ENCODE results near the gene L3MBTL3. TPM values are rescaled to one million over a fixed set of nuclear protein-coding genes. Genes with fewer than 3 reads are reported as not detected.

The L3MBTL3 gene
- total RNA-seq, 2 experiments from 2014 or later: 5.4 to 9.3 TPM

DNA sequence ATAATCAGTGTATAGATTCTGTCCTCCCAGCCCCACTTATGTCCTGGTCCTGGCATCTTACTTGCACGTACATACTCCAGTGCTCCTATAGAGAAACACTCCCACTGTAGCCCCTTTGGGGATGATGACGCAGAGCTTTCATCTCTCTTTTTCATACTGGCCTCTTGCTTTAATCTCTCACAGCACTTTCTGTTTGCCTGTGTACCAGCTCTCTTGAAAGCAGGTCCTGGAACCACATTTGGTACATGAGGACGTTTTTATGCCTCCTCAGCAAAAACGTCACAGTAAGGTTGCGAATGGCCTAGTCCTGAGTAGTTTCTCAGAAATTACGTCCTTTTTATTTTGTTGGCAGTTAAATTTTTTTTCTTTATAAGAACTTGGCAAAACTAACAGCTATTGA is 10.8 kb downstream of the L3MBTL3 start:
- Mint-ChIP-seq H3K9me3 (ENCODE audit: low read depth) (no peaks in the 10 kb centered on the region), H3K4me1 (peaks cover 70% of the 10 kb centered on the region), H3K36me3 (ENCODE audit: low read depth) (peaks cover 27% of the 10 kb centered on the region), H3K27me3 (no peaks in the 10 kb centered on the region), H3K4me3 (no peak overlapping the region), H3K27ac (peak overlapping the region; percentile 66)
- DNase-seq (peak; percentile 18), ATAC-seq (peak; percentile 52)
- intact Hi-C loops (cut with DNase I, micrococcal nuclease): loop anchor here (2.0 to 5.0 kb wide), 4 partner anchors 103 to 577 kb away; no protein-coding TSS in a partner anchor
- ChIA-PET CTCF (interaction anchor here (1.2 to 1.4 kb wide), 3 partner anchors 8 to 431 kb away, joined by 3 to 4 read pairs (median 3); no protein-coding TSS in a partner anchor), POLR2A (interaction anchor here (0.6 kb wide), 1 partner anchor 15 kb away, joined by 3 read pairs; no protein-coding TSS in a partner anchor)

DNA sequence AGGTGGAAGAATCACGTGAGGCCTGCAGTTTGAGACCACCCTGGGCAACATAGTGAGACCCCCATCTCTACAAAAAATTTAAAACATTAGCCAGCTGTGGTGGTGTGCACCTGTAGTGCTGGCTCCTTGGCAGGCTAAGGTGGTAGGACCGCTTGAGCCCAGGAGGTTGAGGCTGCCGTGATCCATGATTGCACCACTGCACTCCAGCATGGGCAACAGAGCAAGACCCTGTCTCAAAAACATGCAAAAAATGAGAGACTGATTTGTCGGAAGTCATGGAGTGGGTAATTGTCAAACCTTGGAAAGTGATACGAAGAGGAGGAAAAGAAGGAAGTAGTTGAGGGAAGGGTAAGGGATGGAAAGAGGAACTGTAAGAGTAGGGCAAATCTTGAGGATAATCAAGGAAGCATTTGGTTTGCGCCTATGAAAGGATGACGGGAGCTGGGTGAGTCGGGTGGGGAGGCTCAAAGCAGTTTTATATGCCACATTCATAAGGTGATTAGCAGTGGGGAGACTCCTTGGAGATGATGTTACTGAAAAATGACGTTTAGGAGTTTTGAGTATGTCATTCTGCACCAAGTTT is 14.5 kb downstream of the L3MBTL3 start:
- Mint-ChIP-seq H3K36me3 (ENCODE audit: low read depth) (peaks cover 12% of the 10 kb centered on the region), H3K4me3 (no peak overlapping the region)
- intact Hi-C loops (cut with DNase I, micrococcal nuclease): no loop called here

DNA sequence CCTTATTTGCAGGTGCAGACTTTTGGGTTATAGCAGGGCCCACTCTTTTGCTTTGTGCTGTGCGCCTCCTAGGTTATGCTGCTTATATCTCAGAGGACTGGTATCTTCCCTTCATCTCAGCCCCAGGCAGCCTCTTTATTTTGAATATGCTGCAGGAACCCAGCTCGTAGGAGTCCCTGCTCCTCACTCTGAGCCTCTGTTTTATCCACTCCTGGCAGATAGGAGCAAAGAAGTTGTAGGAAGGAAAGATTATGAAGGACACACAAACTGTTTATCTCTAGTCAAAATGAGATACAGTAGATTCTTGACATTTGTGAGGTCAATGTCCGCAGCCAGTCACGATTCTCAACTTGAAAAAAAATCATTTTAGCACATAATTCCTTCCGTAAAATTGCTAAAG is 15.6 kb downstream of the L3MBTL3 start:
- ATAC-seq (no peak), DNase-seq (no peak)
- Mint-ChIP-seq H3K4me3 (no peak overlapping the region), H3K4me1 (peaks cover 51% of the 10 kb centered on the region), H3K27ac (peak overlapping the region; percentile 5), H3K36me3 (ENCODE audit: low read depth) (peaks cover 12% of the 10 kb centered on the region), H3K9me3 (ENCODE audit: low read depth) (no peaks in the 10 kb centered on the region), H3K27me3 (no peaks in the 10 kb centered on the region)
- intact Hi-C loops (cut with DNase I, micrococcal nuclease): loop anchor here in 1 of 2 experiments (2.0 kb wide), 1 partner anchor 99 kb away; no protein-coding TSS in a partner anchor
- ChIA-PET CTCF (interaction anchor here (2.2 kb wide), 1 partner anchor 12 kb away, joined by 14 read pairs; no protein-coding TSS in a partner anchor), POLR2A (no interaction called here)

More for the DNA sequence above, 14.5 kb downstream of the L3MBTL3 start:
- ChIA-PET POLR2A (no interaction called here), CTCF (interaction anchor here (2.2 kb wide), 1 partner anchor 11 kb away, joined by 14 read pairs; no protein-coding TSS in a partner anchor)
- Mint-ChIP-seq H3K9me3 (ENCODE audit: low read depth) (no peaks in the 10 kb centered on the region), H3K27me3 (no peaks in the 10 kb centered on the region), H3K4me1 (peaks cover 56% of the 10 kb centered on the region), H3K27ac (no peak overlapping the region)
- DNase-seq (no peak), ATAC-seq (no peak)

DNA sequence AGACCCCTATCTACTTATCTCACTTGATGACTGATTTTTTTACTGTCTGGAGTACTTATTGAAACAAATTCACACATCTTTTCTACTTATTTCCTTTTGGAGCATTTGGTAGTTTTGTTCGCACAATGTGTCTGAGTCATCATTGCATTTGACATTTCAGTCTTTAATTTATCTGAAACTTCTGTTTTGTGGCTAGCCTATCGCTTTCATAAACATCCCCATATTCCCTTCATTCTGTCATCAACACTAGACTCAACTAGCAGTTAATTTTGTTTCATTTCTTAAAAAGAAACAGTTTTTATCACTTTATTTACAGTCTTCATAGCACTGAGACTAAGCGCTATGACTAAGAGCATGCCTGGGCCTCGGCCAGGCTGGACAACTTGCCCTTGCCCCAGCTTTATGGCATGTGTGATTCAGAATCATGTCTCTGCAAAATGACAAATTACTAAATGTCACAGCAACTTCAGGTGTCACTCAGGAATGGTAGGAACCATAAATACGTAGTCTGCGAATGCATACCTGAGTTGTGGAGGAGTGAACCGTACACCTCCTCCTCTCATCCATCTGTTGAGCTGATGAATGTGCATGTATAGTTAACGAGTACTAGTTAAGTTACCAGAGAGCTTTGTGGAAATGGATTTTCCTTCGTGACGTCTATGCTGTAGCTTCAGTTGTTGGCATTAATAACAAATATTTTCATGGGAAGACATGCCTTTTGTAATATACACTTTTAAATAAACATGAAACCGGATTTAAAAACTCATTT is 16.2 kb downstream of the L3MBTL3 start:
- POLR2A ChIA-PET: no interaction called here
- peak overlapping the region; percentile 63 for H3K27ac Mint-ChIP-seq
- CTCF ChIA-PET: interaction anchor here (0.5 to 2.2 kb wide), 2 partner anchors 13 to 27 kb away, joined by 3 to 14 read pairs; no protein-coding TSS in a partner anchor
- H3K4me3 Mint-ChIP-seq: peak overlapping the region; percentile 10
- intact Hi-C loops (cut with DNase I, micrococcal nuclease): loop anchor here in 1 of 2 experiments (2.0 kb wide), 1 partner anchor 98 kb away; no protein-coding TSS in a partner anchor
- ATAC-seq (peak; percentile 86), DNase-seq (peak; percentile 56)
- H3K27me3 Mint-ChIP-seq: no peaks in the 10 kb centered on the region
- peaks cover 12% of the 10 kb centered on the region for H3K36me3 Mint-ChIP-seq (ENCODE audit: low read depth)
- peaks cover 45% of the 10 kb centered on the region for H3K4me1 Mint-ChIP-seq
- no peaks in the 10 kb centered on the region for H3K9me3 Mint-ChIP-seq (ENCODE audit: low read depth)

DNA sequence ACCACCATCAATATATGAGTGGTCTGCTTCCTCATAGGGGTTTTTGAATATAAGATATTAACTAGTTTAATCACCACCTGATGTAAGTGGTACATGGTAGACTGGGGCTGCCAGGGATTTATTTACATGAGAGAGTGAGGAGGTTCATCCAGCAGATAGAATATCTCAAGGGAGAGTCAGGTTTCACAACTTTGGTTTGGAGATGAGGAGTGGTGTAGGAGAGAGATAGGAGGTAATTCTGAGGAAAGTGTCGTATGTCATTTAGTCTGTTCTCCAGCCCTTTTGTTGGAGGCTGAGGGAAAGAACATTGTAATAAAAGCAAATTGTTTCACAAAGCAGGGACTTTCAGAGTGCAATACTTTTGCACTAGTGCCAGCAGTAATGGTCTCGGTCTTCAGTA is 16.8 kb downstream of the L3MBTL3 start:
- Mint-ChIP-seq H3K27me3 (no peaks in the 10 kb centered on the region), H3K9me3 (ENCODE audit: low read depth) (no peaks in the 10 kb centered on the region), H3K27ac (no peak overlapping the region), H3K4me1 (peaks cover 40% of the 10 kb centered on the region), H3K4me3 (no peak overlapping the region), H3K36me3 (ENCODE audit: low read depth) (peaks cover 12% of the 10 kb centered on the region)
- intact Hi-C loops (cut with DNase I, micrococcal nuclease): loop anchor here in 1 of 2 experiments (2.0 kb wide), 1 partner anchor 98 kb away; no protein-coding TSS in a partner anchor
- ATAC-seq (no peak), DNase-seq (no peak)
- ChIA-PET CTCF (interaction anchor here (0.5 to 2.2 kb wide), 2 partner anchors 14 to 26 kb away, joined by 3 to 14 read pairs; no protein-coding TSS in a partner anchor), POLR2A (no interaction called here)

DNA sequence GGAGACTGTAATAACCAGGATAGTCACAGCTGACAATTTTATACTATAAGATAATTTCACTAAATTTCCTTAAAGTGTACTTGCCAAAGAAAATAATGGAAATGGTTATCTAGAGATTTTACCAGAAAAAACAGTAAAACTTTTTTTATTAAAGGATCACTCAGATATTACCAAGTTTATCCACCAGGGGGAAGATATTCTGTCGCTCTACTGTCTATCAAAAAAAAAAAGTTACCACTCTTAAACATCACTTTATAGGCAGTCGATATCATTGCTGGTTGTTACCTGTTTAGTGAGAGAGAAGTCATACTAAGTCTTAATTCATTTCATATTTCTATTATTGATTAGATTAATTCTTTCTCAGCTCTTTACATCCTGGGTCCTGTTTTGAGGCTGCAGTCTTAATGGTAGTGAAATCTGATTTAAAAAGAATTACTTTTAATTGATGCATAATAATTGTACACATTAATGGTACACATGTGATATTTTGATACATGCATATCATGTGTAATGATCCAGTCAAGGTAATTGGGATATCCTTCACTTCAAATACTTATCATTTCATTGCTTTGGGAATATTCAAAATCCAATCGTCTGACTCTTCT is 18.9 kb downstream of the L3MBTL3 start:
- H3K4me3 Mint-ChIP-seq: no peak overlapping the region
- ChIA-PET POLR2A (no interaction called here), CTCF (interaction anchor here (0.7 to 2.6 kb wide), 7 partner anchors 8 to 374 kb away, joined by 3 to 15 read pairs (median 3); no protein-coding TSS in a partner anchor)
- H3K36me3 Mint-ChIP-seq (ENCODE audit: low read depth): peaks cover 10% of the 10 kb centered on the region
- intact Hi-C loops (cut with DNase I, micrococcal nuclease): loop anchor here in 1 of 2 experiments (1.0 kb wide), 1 partner anchor 245 kb away; no protein-coding TSS in a partner anchor
- no peak overlapping the region for H3K27ac Mint-ChIP-seq
- peaks cover 41% of the 10 kb centered on the region for H3K4me1 Mint-ChIP-seq
- ATAC-seq (no peak), DNase-seq (no peak)
- H3K27me3 Mint-ChIP-seq: no peaks in the 10 kb centered on the region
- H3K9me3 Mint-ChIP-seq (ENCODE audit: low read depth): no peaks in the 10 kb centered on the region

DNA sequence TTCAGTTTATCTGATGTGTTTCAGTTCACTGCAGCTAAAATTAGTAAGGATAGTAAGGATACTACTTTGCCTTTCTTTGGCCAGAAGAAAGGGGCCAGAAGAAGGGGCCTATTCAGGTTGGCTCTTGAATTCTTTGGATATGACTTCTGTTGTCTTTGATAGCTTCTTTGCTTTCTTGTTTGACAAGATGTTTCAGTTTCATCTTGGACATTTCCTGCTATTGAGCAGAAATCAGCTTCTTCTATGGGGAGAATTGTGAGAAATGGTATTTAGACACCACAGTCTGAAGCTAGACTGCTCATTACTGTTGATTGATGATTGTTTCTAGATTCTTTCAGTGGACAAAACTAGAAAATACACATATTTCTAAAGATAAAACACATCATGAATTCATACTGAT is 23.2 kb downstream of the L3MBTL3 start:
- no peaks in the 10 kb centered on the region for H3K9me3 Mint-ChIP-seq (ENCODE audit: low read depth)
- peaks cover 10% of the 10 kb centered on the region for H3K4me1 Mint-ChIP-seq
- H3K27me3 Mint-ChIP-seq: no peaks in the 10 kb centered on the region
- ATAC-seq (no peak), DNase-seq (no peak)
- intact Hi-C loops (cut with DNase I, micrococcal nuclease): loop anchor here in 1 of 2 experiments (10.0 kb wide), 1 partner anchor 803 kb away; no protein-coding TSS in a partner anchor
- no peak overlapping the region for H3K4me3 Mint-ChIP-seq
- H3K36me3 Mint-ChIP-seq (ENCODE audit: low read depth): peaks cover 7% of the 10 kb centered on the region
- no peak overlapping the region for H3K27ac Mint-ChIP-seq
- ChIA-PET POLR2A (no interaction called here), CTCF (interaction anchor here (0.5 to 1.3 kb wide), 3 partner anchors 20 to 644 kb away, joined by 3 to 4 read pairs (median 3); no protein-coding TSS in a partner anchor)

DNA sequence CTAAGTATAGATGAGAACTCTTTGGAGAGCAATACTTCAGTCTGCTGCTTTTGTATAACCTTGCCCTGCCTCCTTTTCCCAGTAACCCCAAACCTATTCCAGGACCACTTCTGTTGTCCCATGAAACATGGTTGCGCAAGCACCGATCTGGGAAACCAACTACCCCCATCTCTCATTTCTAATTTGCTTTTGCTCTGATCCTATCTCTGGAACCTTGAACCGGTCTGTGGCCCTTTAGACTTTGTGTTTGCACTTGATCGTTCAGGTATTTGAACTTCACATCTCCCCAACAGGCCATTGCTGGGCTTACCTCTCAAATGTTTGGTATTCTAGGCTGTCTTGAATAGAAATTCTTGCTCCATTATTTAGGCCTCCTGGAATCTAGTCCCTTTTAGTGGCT is 25.0 kb downstream of the L3MBTL3 start:
- H3K4me3 Mint-ChIP-seq: no peak overlapping the region
- peaks cover 7% of the 10 kb centered on the region for H3K4me1 Mint-ChIP-seq
- intact Hi-C loops (cut with DNase I, micrococcal nuclease): loop anchor here in 1 of 2 experiments (10.0 kb wide), 1 partner anchor 801 kb away; no protein-coding TSS in a partner anchor
- POLR2A ChIA-PET: no interaction called here
- CTCF ChIA-PET: no interaction called here
- ATAC-seq: no peak
- H3K27ac Mint-ChIP-seq: no peak overlapping the region
- DNase-seq: no peak
- H3K27me3 Mint-ChIP-seq: no peaks in the 10 kb centered on the region
- H3K9me3 Mint-ChIP-seq (ENCODE audit: low read depth): no peaks in the 10 kb centered on the region
- H3K36me3 Mint-ChIP-seq (ENCODE audit: low read depth): peaks cover 7% of the 10 kb centered on the region

DNA sequence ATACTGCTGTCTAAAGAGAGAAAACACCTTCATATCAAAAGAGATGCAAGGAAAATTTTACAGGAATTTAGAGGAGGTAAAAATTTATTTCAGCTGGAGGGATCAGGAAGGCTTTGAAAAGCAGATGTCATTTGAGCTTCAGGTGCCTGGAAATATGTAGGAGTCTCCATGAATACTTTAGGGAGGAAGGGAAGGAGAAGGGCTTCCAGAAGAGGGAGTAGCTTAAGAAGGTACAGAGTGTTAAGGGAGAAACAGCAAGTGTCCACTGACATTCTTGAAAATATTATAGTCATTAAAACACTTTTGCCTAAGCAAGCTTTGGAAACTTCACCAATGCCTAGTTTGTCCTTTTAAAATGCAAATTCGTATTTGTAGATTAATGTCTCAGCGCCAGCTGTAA is 27.2 kb downstream of the L3MBTL3 start:
- intact Hi-C loops (cut with DNase I, micrococcal nuclease): loop anchor here in 1 of 2 experiments (10.0 kb wide), 1 partner anchor 799 kb away; no protein-coding TSS in a partner anchor
- Mint-ChIP-seq H3K36me3 (ENCODE audit: low read depth) (peaks cover 16% of the 10 kb centered on the region), H3K27ac (no peak overlapping the region), H3K4me3 (no peak overlapping the region), H3K4me1 (peaks cover 4% of the 10 kb centered on the region), H3K27me3 (no peaks in the 10 kb centered on the region), H3K9me3 (ENCODE audit: low read depth) (no peaks in the 10 kb centered on the region)
- POLR2A ChIA-PET: no interaction called here
- CTCF ChIA-PET: interaction anchor here (0.8 kb wide), 1 partner anchor 9 kb away, joined by 3 read pairs; no protein-coding TSS in a partner anchor
- DNase-seq (no peak), ATAC-seq (no peak)

DNA sequence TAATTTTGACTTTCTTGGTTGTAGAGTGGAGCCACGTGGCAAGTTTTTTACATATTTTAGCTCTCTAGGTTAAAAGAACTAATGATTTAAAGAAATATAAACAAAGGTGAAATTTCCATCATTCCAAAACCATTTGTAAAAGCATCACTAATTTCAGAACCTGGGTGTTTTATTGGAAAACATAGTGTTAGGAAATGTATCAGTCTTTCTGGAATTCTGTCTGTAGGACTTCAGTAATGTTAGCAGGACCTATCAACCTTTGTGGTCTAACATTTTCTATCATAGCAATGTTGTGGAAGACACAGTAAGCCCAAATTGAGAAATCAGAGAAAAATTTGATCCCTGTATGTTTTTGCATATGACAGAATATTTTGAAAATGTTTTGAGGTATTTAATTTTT is 28.3 kb downstream of the L3MBTL3 start:
- Mint-ChIP-seq H3K36me3 (ENCODE audit: low read depth) (peaks cover 19% of the 10 kb centered on the region), H3K27ac (no peak overlapping the region), H3K4me3 (no peak overlapping the region), H3K9me3 (ENCODE audit: low read depth) (no peaks in the 10 kb centered on the region), H3K27me3 (no peaks in the 10 kb centered on the region), H3K4me1 (peaks cover under 1% of the 10 kb centered on the region)
- ATAC-seq: no peak
- intact Hi-C loops (cut with DNase I, micrococcal nuclease): loop anchor here in 1 of 2 experiments (10.0 kb wide), 1 partner anchor 798 kb away; no protein-coding TSS in a partner anchor
- DNase-seq: no peak
- ChIA-PET CTCF (no interaction called here), POLR2A (no interaction called here)
